B cell (primary cell): ENCODE measurements around the gene ERC2. TPM values are rescaled to one million over a fixed set of nuclear protein-coding genes. Genes with fewer than 3 reads are reported as not detected.

Source experiments
- ATAC-seq: fragments of 200-7000 bp; cut with Tn5 transposase; one replicate; pipeline ENCODE4 v1.10.0; 2021; ENCODE audit warnings: low read depth, mild to moderate bottlenecking, moderate number of reproducible peaks, moderate library complexity
- CTCF ChIA-PET: fragments of 350-600 bp; sonication (Branson Sonifier 250); formaldehyde crosslinking; loops from one replicate; lab custom pipeline; 2021; ENCODE audit warnings: antibody characterized with exemption, inconsistent platforms; lab: Charles Lee
- POLR2A ChIA-PET: fragments of 350-600 bp; sonication (Branson Sonifier 250); formaldehyde crosslinking; loops from one replicate; lab custom pipeline; 2021; ENCODE audit warnings: antibody characterized with exemption; lab: Charles Lee
- DNase-seq: peaks from one replicate; pipeline ENCODE4 v3.0.0; 2013
- H2AFZ ChIP-seq: 2 replicates; pipeline ENCODE4 v1.6.1; 2012; ENCODE audit warnings: mild to moderate bottlenecking, low read depth, low read length; ENCODE audit not compliant: insufficient read depth, poor library complexity, severe bottlenecking
- H3K27ac ChIP-seq, 2 donors: 1 replicate in 1 of 2; 2 replicates in 1 of 2; pipeline ENCODE4 v1.5.1; 2012 to 2013; ENCODE audit warnings: low read length in 2 of 2, mild to moderate bottlenecking in 2 of 2, moderate library complexity in 1 of 2
- H3K27me3 ChIP-seq, 4 experiments: fragments of 200-600 bp in 1 of 4; sonication (generic) in 1 of 4; replicated peaks in 1 of 4; 1 replicate in 2 of 4; 2 replicates in 2 of 4; pipeline versions ENCODE4 v1.6.1 to v1.7.0; 2013 to 2016; ENCODE audit warnings: low read length in 3 of 4, mild to moderate bottlenecking in 2 of 4, mixed read lengths in 1 of 4, moderate library complexity in 1 of 4; ENCODE audit not compliant: insufficient read depth in 4 of 4, control insufficient read depth in 3 of 4; ENCODE audit errors: control extremely low read depth in 1 of 4
- H3K36me3 ChIP-seq, 2 experiments: replicated peaks in 1 of 2; 1 replicate in 1 of 2; 2 replicates in 1 of 2; pipeline versions ENCODE4 v1.6.1 to v1.7.1; 2013; ENCODE audit warnings: low read length in 1 of 2; ENCODE audit not compliant: insufficient read depth in 2 of 2, control insufficient read depth in 1 of 2; ENCODE audit errors: control extremely low read depth in 1 of 2, extremely low read depth in 1 of 2
- H3K4me1 ChIP-seq, 2 donors: fragments of 200-600 bp in 1 of 2; sonication (generic) in 1 of 2; 1 replicate in 1 of 2; 2 replicates in 1 of 2; pipeline versions ENCODE4 v1.5.1 to v1.6.1; 2013 to 2017; ENCODE audit warnings: low read length in 2 of 2; ENCODE audit not compliant: control insufficient read depth in 2 of 2, insufficient read depth in 2 of 2
- H3K4me2 ChIP-seq: replicated peaks from 2 replicates; pipeline ENCODE3; 2012; ENCODE audit warnings: mild to moderate bottlenecking, low read depth, low read length; ENCODE audit not compliant: poor library complexity, severe bottlenecking
- H3K4me3 ChIP-seq, 5 experiments: fragments of 200-600 bp in 1 of 5; sonication (generic) in 1 of 5; 1 replicate in 3 of 5; 2 replicates in 2 of 5; pipeline versions ENCODE4 v1.5.1 to v1.7.0; 2011 to 2016; ENCODE audit warnings: low read length in 4 of 5, mild to moderate bottlenecking in 4 of 5, low read depth in 2 of 5, control low read depth in 1 of 5, moderate library complexity in 1 of 5; ENCODE audit not compliant: insufficient read depth in 1 of 5; ENCODE audit errors: control extremely low read depth in 1 of 5, extremely low read depth in 1 of 5
- H3K79me2 ChIP-seq: fragments of 200-600 bp; sonication (generic); one replicate; pipeline ENCODE4 v1.6.0; 2016; ENCODE audit warnings: low read length; ENCODE audit not compliant: control insufficient read depth, insufficient read depth
- H3K9ac ChIP-seq: fragments of 200-600 bp; sonication (generic); 2 replicates; pipeline ENCODE4 v1.6.1; 2017; ENCODE audit warnings: mild to moderate bottlenecking, low read length, moderate library complexity
- H3K9me3 ChIP-seq, 3 donors: one replicate each; pipeline versions ENCODE4 v1.6.1 to v1.7.1; 2013; ENCODE audit warnings: low read length in 2 of 3; ENCODE audit not compliant: control insufficient read depth in 2 of 3, insufficient read depth in 1 of 3; ENCODE audit errors: control extremely low read depth in 1 of 3
- H4K20me1 ChIP-seq: 2 replicates; pipeline ENCODE4 v1.6.0; 2012; ENCODE audit warnings: mild to moderate bottlenecking, low read length; ENCODE audit not compliant: insufficient read depth, control insufficient read depth, poor library complexity, severe bottlenecking
- H3K27ac Mint-ChIP-seq: one replicate; pipeline ENCODE4 v1.8.0; 2021; ENCODE audit warnings: mixed read lengths
- H3K27me3 Mint-ChIP-seq: one replicate; pipeline ENCODE4 v1.8.0; 2021; ENCODE audit warnings: mixed read lengths
- H3K4me1 Mint-ChIP-seq: one replicate; pipeline ENCODE4 v1.8.0; 2021; ENCODE audit warnings: mixed read lengths
- H3K4me3 Mint-ChIP-seq: one replicate; pipeline ENCODE4 v1.8.0; 2021; ENCODE audit warnings: mixed read lengths
- H3K9me3 Mint-ChIP-seq: one replicate; pipeline ENCODE4 v1.8.0; 2022; ENCODE audit warnings: mixed read lengths; ENCODE audit not compliant: insufficient read depth
- CTCF ChIP-seq: fragments of 200-600 bp; IDR thresholded peaks from one replicate; pipeline ENCODE4 v1.8.0; 2022; ENCODE audit warnings: antibody characterized with exemption, mild to moderate bottlenecking
- EZH2 ChIP-seq: IDR thresholded peaks from 2 replicates; pipeline ENCODE4 v1.6.1; 2012; ENCODE audit warnings: borderline replicate concordance, low read depth, mild to moderate bottlenecking, moderate library complexity, low read length; ENCODE audit not compliant: insufficient read depth, poor library complexity, severe bottlenecking
- WGBS: methylation state at CpG from one replicate; pipeline ENCODE4 v1.1.5; 2013; ENCODE audit warnings: missing lambda C conversion rate; ENCODE audit not compliant: insufficient coverage; 5-methylcytosine and 5-hydroxymethylcytosine counted together
- intact Hi-C: fragments of 100-400 bp; cut with micrococcal nuclease; formaldehyde crosslinking; loops from one replicate; pipeline ENCODE4 v1.10.0; 2022
- polyA plus RNA-seq: library from polyadenylated mRNA; depleted of rRNA; stranded (reverse); fragments of >200 nt; gene quantifications from 2 replicates; pipeline ENCODE4 v1.2.3, GENCODE V29; 2012
- total RNA-seq, 2 donors: library from RNA; stranded (reverse); fragments of 120-200 nt in 1 of 2; gene quantifications; 1 replicate in 1 of 2; 2 replicates in 1 of 2; pipeline versions ENCODE4 v1.2.3 to v1.2.4, GENCODE V29; 2013 to 2022

ERC2 gene
- total and polyA plus RNA-seq, 2 donors (not counting 1 experiment from before 2014, with no cell fraction given), result not detected

- no peak overlapping the region for H3K27ac Mint-ChIP-seq
These were observed 905.6 kb downstream of the ERC2 start for GRCh38 chr3:55562700-55563099.

More at GRCh38 chr3:55562700-55563099, 905.6 kb downstream of the ERC2 start:
- DNase-seq (no peak), ATAC-seq (no peak)
- peaks cover 0 to 6% (median 0%) of the 10 kb centered on the region in 3 donors for H3K9me3 ChIP-seq
- H3K4me3 Mint-ChIP-seq, result no peak overlapping the region
- TF ChIP-seq EZH2, result no peak
- TF ChIP-seq CTCF, result no peak
- H4K20me1 ChIP-seq, result no peaks in the 10 kb centered on the region
- H3K27me3 ChIP-seq, result no peaks in the 10 kb centered on the region
- no peak overlapping the region for H3K27ac ChIP-seq
- no peaks in the 10 kb centered on the region for H3K36me3 ChIP-seq
- POLR2A ChIA-PET, result no interaction called here
- H3K4me1 ChIP-seq, result no peaks in the 10 kb centered on the region
- CTCF ChIA-PET, result no interaction called here
- H3K4me3 ChIP-seq, result no peak overlapping the region
- WGBS, result no CpG with 5 or more reads among the region's 1 CpG
- no peak overlapping the region for H3K9ac ChIP-seq
- H3K4me2 ChIP-seq, result no peak overlapping the region
- H3K79me2 ChIP-seq, result no peaks in the 10 kb centered on the region
- H2AFZ ChIP-seq, result no peak overlapping the region
- H3K27me3 Mint-ChIP-seq, result no peaks in the 10 kb centered on the region
- H3K9me3 Mint-ChIP-seq, result no peaks in the 10 kb centered on the region
- intact Hi-C loops, result no loop called here
- H3K4me1 Mint-ChIP-seq, result no peaks in the 10 kb centered on the region
